ENCODE measurements around the gene RGMB. TPM values are rescaled to one million over a fixed set of nuclear protein-coding genes. Genes with fewer than 3 reads are reported as not detected.

The RGMB gene
- total and polyA plus RNA-seq, 2 experiments from 2014 or later: 145 to 201 TPM

DNA sequence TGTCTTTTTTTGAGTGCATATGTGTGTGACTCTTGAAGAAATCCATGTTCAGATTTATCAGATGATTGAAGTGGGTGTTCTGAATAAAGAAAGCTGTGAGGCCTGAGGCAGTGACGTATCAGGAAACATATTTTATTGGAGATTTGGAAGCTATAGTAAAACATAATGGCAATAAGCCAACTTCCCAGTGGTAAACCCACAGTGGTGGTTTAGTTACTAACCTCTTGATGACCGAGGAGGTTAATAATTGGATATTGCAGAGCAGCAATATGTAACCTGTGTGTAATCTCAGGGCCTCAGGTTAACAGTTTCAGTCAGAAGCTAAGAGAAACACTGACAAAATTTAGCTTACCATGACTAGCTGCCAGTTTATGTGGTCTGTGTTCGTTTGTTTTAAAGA lies 6.9 kb downstream of the RGMB start:
- peak; percentile 54 for DNase-seq
- H3K4me3 ChIP-seq: peak overlapping the region; percentile 99
- peaks cover 81% of the 10 kb centered on the region for H4K20me1 ChIP-seq (ENCODE audit: insufficient read depth)
- TF ChIP-seq EZH2 (IDR thresholded peaks at IDR 0.05; ENCODE audit: insufficient read depth, poor library complexity, severe bottlenecking) (no peak), EZH2phosphoT487 (IDR thresholded peaks at IDR 0.05; ENCODE audit: insufficient read depth, low read depth) (no peak)
- H3K4me2 ChIP-seq (ENCODE audit: unreplicated experiment): peak overlapping the region; percentile 88
- peak overlapping the region; percentile 94 for H3K27ac ChIP-seq
- peak overlapping the region; percentile 100 for H3K9ac ChIP-seq
- in situ Hi-C loops (cut with MboI): loop anchor here (25.0 kb wide), 1 partner anchor 1243 kb away; no protein-coding TSS in a partner anchor
- 49 to 61% methylated on average over 3 of the region's 3 CpGs for WGBS, 2 experiments (ENCODE audit: low coverage in 1 of 2, low lambda C conversion rate in 2 of 2, missing lambda C conversion rate in 2 of 2)
- peaks cover 98% of the 10 kb centered on the region for H3F3A ChIP-seq (ENCODE audit: insufficient read depth)
- peaks cover 77% of the 10 kb centered on the region for H3K4me1 ChIP-seq (ENCODE audit: insufficient read depth)
- H3K27me3 ChIP-seq (replicated peaks; ENCODE audit: insufficient read depth): no peaks in the 10 kb centered on the region
- peaks cover 96% of the 10 kb centered on the region for H3K36me3 ChIP-seq (ENCODE audit: low read depth)
- H2AFZ ChIP-seq: no peak overlapping the region
- H3K9me2 ChIP-seq (ENCODE audit: insufficient read depth): no peaks in the 10 kb centered on the region
- no peaks in the 10 kb centered on the region for H3K9me3 ChIP-seq (ENCODE audit: low read depth)
- H3K79me2 ChIP-seq (ENCODE audit: insufficient read depth): peaks cover 100% of the 10 kb centered on the region

DNA sequence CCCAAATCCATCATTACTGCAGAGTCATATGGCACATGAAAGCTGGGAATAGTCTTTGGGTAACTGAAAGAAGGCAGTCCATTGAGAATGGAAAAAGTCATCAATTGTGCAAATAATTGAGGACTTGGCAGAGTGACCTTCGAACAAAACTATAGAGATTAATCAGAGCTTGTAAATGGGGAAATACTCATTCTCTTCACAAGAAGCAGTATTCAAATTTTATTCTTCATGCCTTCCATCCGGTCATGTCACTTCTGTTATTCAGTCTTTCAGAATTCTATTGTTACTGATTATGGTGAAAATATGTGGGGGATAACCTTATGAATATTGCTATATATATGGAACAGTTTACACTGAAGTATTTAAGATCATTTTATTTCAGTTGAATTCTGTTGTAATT lies 8.1 kb downstream of the RGMB start:
- Histone ChIP-seq H3K9ac (peak overlapping the region; percentile 100), H3K79me2 (ENCODE audit: insufficient read depth) (peaks cover 100% of the 10 kb centered on the region), H4K20me1 (ENCODE audit: insufficient read depth) (peaks cover 84% of the 10 kb centered on the region), H3K9me3 (ENCODE audit: low read depth) (no peaks in the 10 kb centered on the region), H3K36me3 (ENCODE audit: low read depth) (peaks cover 96% of the 10 kb centered on the region), H3K4me1 (ENCODE audit: insufficient read depth) (peaks cover 89% of the 10 kb centered on the region), H3K9me2 (ENCODE audit: insufficient read depth) (no peaks in the 10 kb centered on the region), H3K27ac (peak overlapping the region; percentile 94), H3K4me3 (peak overlapping the region; percentile 99), H3F3A (ENCODE audit: insufficient read depth) (peaks cover 98% of the 10 kb centered on the region), H3K4me2 (ENCODE audit: unreplicated experiment) (peak overlapping the region; percentile 88), H3K27me3 (replicated peaks; ENCODE audit: insufficient read depth) (no peaks in the 10 kb centered on the region), H2AFZ (no peak overlapping the region)
- in situ Hi-C loops (cut with MboI): loop anchor here (25.0 kb wide), 1 partner anchor 1244 kb away; no protein-coding TSS in a partner anchor
- 43 to 51% methylated on average over 2 of the region's 2 CpGs for WGBS, 2 experiments (ENCODE audit: low coverage in 1 of 2, low lambda C conversion rate in 2 of 2, missing lambda C conversion rate in 2 of 2)
- DNase-seq: peak; percentile 40
- TF ChIP-seq EZH2phosphoT487 (IDR thresholded peaks at IDR 0.05; ENCODE audit: insufficient read depth, low read depth): no peak
- TF ChIP-seq EZH2 (IDR thresholded peaks at IDR 0.05; ENCODE audit: insufficient read depth, poor library complexity, severe bottlenecking): no peak

DNA sequence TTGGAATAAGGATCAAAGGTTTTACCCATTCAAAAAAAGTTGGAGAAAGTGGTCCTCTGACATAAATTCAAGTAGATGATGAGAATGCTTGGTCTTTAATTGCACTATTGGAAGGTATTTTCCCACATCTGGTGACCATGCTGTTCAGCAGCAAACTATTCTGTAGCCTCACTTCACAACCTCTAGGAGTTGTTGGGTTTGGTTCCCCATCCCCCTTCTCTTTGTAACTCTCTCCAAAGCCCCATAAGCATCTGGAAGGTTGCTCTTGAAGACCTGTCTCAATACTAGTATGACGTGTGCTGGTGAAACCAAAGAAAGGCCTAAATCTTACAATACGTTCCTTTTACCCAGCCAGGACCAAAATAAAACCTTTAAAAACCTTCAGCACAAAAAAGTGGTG lies 8.5 kb downstream of the RGMB start:
- Histone ChIP-seq H3K4me2 (ENCODE audit: unreplicated experiment) (peak overlapping the region; percentile 88), H3K36me3 (ENCODE audit: low read depth) (peaks cover 96% of the 10 kb centered on the region), H3K79me2 (ENCODE audit: insufficient read depth) (peaks cover 100% of the 10 kb centered on the region), H2AFZ (no peak overlapping the region), H3K9me2 (ENCODE audit: insufficient read depth) (no peaks in the 10 kb centered on the region), H3K9me3 (ENCODE audit: low read depth) (no peaks in the 10 kb centered on the region), H3K27me3 (replicated peaks; ENCODE audit: insufficient read depth) (no peaks in the 10 kb centered on the region), H3K4me1 (ENCODE audit: insufficient read depth) (peaks cover 93% of the 10 kb centered on the region), H3F3A (ENCODE audit: insufficient read depth) (peaks cover 98% of the 10 kb centered on the region), H3K27ac (peak overlapping the region; percentile 94), H3K4me3 (peak overlapping the region; percentile 99), H3K9ac (peak overlapping the region; percentile 100; the same call in 1 of the 2 replicates), H4K20me1 (ENCODE audit: insufficient read depth) (peaks cover 85% of the 10 kb centered on the region)
- peak; percentile 29 for DNase-seq
- in situ Hi-C loops (cut with MboI): loop anchor here (25.0 kb wide), 1 partner anchor 1245 kb away; no protein-coding TSS in a partner anchor
- 89 to 100% methylated on average over 2 of the region's 2 CpGs for WGBS, 2 experiments (ENCODE audit: low coverage in 1 of 2, low lambda C conversion rate in 2 of 2, missing lambda C conversion rate in 2 of 2)
- TF ChIP-seq EZH2phosphoT487 (IDR thresholded peaks at IDR 0.05; ENCODE audit: insufficient read depth, low read depth): no peak
- no peak for TF ChIP-seq EZH2 (IDR thresholded peaks at IDR 0.05; ENCODE audit: insufficient read depth, poor library complexity, severe bottlenecking)

DNA sequence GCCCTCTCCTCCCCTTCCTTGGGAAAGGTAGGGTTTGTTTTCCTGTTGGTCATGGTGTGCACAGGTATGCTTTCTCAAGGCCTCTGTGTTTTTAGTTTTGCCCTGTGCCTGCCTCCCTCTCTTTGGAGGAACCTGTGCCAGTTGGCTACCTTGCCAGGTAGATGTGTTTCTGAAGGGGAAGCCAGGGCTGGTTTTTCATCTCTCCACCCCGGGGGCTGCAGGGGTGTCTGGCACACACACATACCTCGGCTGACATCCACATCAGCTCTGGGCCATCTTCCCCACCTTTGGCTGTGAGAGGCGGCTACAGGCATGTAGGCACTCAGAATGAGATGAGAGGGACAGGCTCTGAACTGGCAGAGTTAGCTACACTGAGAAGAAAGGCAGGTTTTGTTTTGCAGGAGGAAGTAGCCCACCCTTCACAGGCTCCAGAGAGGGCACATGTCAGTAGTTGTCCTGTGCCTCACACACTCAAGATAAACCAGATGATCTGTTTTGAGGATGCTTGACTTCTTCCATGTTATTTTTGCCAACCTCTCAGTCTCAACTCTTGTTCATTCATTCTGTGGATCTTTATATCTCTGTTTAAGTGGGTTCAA lies 9.7 kb downstream of the RGMB start:
- peaks cover 93% of the 10 kb centered on the region for H3K4me1 ChIP-seq (ENCODE audit: insufficient read depth)
- 0 out of 2 replicates have a peak overlapping the region, but pooled peaks have one; percentile 52 for H3K9ac ChIP-seq
- 54 to 56% methylated on average over 3 of the region's 3 CpGs for WGBS, 2 experiments (ENCODE audit: low coverage in 1 of 2, low lambda C conversion rate in 2 of 2, missing lambda C conversion rate in 2 of 2)
- H4K20me1 ChIP-seq (ENCODE audit: insufficient read depth): peaks cover 87% of the 10 kb centered on the region
- H3K36me3 ChIP-seq (ENCODE audit: low read depth): peaks cover 95% of the 10 kb centered on the region
- peaks cover 100% of the 10 kb centered on the region for H3K79me2 ChIP-seq (ENCODE audit: insufficient read depth)
- 0 out of 2 replicates have a peak overlapping the region, but pooled peaks have one; percentile 94 for H3K27ac ChIP-seq
- peak overlapping the region; percentile 99; the same call in 1 of the 2 replicates for H3K4me3 ChIP-seq
- H3K4me2 ChIP-seq (ENCODE audit: unreplicated experiment): peak overlapping the region; percentile 88
- peak; percentile 11 for DNase-seq
- in situ Hi-C loops (cut with MboI): loop anchor here (25.0 kb wide), 1 partner anchor 1246 kb away; no protein-coding TSS in a partner anchor
- H3K9me2 ChIP-seq (ENCODE audit: insufficient read depth): no peaks in the 10 kb centered on the region
- H3F3A ChIP-seq (ENCODE audit: insufficient read depth): peaks cover 98% of the 10 kb centered on the region
- no peak overlapping the region for H2AFZ ChIP-seq
- H3K27me3 ChIP-seq (replicated peaks; ENCODE audit: insufficient read depth): no peaks in the 10 kb centered on the region
- no peak for TF ChIP-seq EZH2 (IDR thresholded peaks at IDR 0.05; ENCODE audit: insufficient read depth, poor library complexity, severe bottlenecking)
- TF ChIP-seq EZH2phosphoT487 (IDR thresholded peaks at IDR 0.05; ENCODE audit: insufficient read depth, low read depth): no peak
- H3K9me3 ChIP-seq (ENCODE audit: low read depth): no peaks in the 10 kb centered on the region
